GM23248 (cell line): Measurements from ENCODE around the gene RNF149. TPM values are rescaled to one million over a fixed set of nuclear protein-coding genes. Genes with fewer than 3 reads are reported as not detected.

Experiments used
- DNase-seq: peaks from one replicate; pipeline ENCODE4 v3.0.0-alpha.2; 2015
- H2AFZ ChIP-seq: fragments of 200-600 bp; sonication (generic); 2 replicates; pipeline ENCODE4 v1.6.1; 2016; ENCODE audit warnings: antibody characterized with exemption
- H3F3A ChIP-seq: fragments of 200-600 bp; sonication (generic); 2 replicates; pipeline ENCODE4 v1.6.1; 2016; ENCODE audit warnings: mild to moderate bottlenecking, antibody characterized with exemption, mixed run types; ENCODE audit not compliant: insufficient read depth
- H3K27ac ChIP-seq: fragments of 200-600 bp; sonication (generic); 2 replicates; pipeline ENCODE4 v1.5.1; 2016; ENCODE audit warnings: mild to moderate bottlenecking
- H3K27me3 ChIP-seq: fragments of 200-600 bp; sonication (generic); replicated peaks from 2 replicates; pipeline ENCODE4 v1.6.1; 2016; ENCODE audit warnings: mild to moderate bottlenecking; ENCODE audit not compliant: insufficient read depth
- H3K36me3 ChIP-seq: fragments of 200-600 bp; sonication (generic); 2 replicates; pipeline ENCODE4 v1.6.1; 2016; ENCODE audit warnings: low read depth, mild to moderate bottlenecking
- H3K4me1 ChIP-seq: fragments of 200-600 bp; sonication (generic); 2 replicates; pipeline ENCODE4 v1.6.1; 2016; ENCODE audit warnings: mild to moderate bottlenecking; ENCODE audit not compliant: insufficient read depth
- H3K4me2 ChIP-seq: fragments of 200-600 bp; sonication (generic); one replicate; pipeline ENCODE4 v1.6.1; 2016; ENCODE audit warnings: mild to moderate bottlenecking; ENCODE audit not compliant: unreplicated experiment
- H3K4me3 ChIP-seq: fragments of 200-600 bp; sonication (generic); 2 replicates; pipeline ENCODE4 v1.5.1; 2016; ENCODE audit warnings: mild to moderate bottlenecking
- H3K79me2 ChIP-seq: fragments of 200-600 bp; sonication (generic); 2 replicates; pipeline ENCODE4 v1.6.1; 2016; ENCODE audit warnings: mild to moderate bottlenecking; ENCODE audit not compliant: insufficient read depth
- H3K9ac ChIP-seq: fragments of 200-600 bp; sonication (generic); 2 replicates; pipeline ENCODE4 v1.6.1; 2016; ENCODE audit warnings: mild to moderate bottlenecking
- H3K9me2 ChIP-seq: fragments of 200-600 bp; sonication (generic); 2 replicates; pipeline ENCODE4 v1.6.1; 2016; ENCODE audit warnings: mixed run types, mild to moderate bottlenecking, moderate library complexity; ENCODE audit not compliant: insufficient read depth
- H3K9me3 ChIP-seq: fragments of 200-600 bp; sonication (generic); one replicate; pipeline ENCODE4 v1.6.1; 2017; ENCODE audit warnings: low read depth
- H4K20me1 ChIP-seq: fragments of 200-600 bp; sonication (generic); 2 replicates; pipeline ENCODE4 v1.6.0; 2016; ENCODE audit not compliant: insufficient read depth
- EZH2 ChIP-seq: fragments of 200-600 bp; sonication (generic); IDR thresholded peaks from 2 replicates; pipeline ENCODE4 v1.6.1; 2018; ENCODE audit warnings: antibody characterized with exemption, mild to moderate bottlenecking; ENCODE audit not compliant: insufficient read depth, poor library complexity, severe bottlenecking
- EZH2phosphoT487 ChIP-seq: fragments of 200-600 bp; sonication (generic); IDR thresholded peaks from 2 replicates; pipeline ENCODE4 v1.6.1; 2018; ENCODE audit warnings: antibody characterized with exemption, moderate library complexity, mild to moderate bottlenecking, low read depth; ENCODE audit not compliant: insufficient read depth
- WGBS, 2 experiments: methylation state at CpG; one replicate each; pipeline ENCODE4 v1.1.6; 2015 to 2017; ENCODE audit warnings: low lambda C conversion rate in 2 of 2, low coverage in 1 of 2; ENCODE audit errors: missing lambda C conversion rate in 2 of 2; 5-methylcytosine and 5-hydroxymethylcytosine counted together
- in situ Hi-C: fragments of 300-500 bp; cut with MboI; formaldehyde crosslinking; loops from 2 replicates; pipeline ENCODE4 v1.15.0; 2020
- polyA plus RNA-seq: library from polyadenylated mRNA; unstranded; fragments of >200 nt; fragmentation: Nextera tagmentation; extraction: Ambion mirVana; gene quantifications from 2 replicates; pipeline ENCODE4 v1.2.1, GENCODE V29; 2016
- total RNA-seq: library from RNA; depleted of rRNA; stranded (reverse); fragments of >200 nt; shearing (Covaris generic); gene quantifications from 2 replicates; pipeline ENCODE4 v1.2.3, GENCODE V29; 2014

Gene RNF149
- total and polyA plus RNA-seq, 2 experiments from 2014 or later, result 51.9 to 58.1 TPM

DNA sequence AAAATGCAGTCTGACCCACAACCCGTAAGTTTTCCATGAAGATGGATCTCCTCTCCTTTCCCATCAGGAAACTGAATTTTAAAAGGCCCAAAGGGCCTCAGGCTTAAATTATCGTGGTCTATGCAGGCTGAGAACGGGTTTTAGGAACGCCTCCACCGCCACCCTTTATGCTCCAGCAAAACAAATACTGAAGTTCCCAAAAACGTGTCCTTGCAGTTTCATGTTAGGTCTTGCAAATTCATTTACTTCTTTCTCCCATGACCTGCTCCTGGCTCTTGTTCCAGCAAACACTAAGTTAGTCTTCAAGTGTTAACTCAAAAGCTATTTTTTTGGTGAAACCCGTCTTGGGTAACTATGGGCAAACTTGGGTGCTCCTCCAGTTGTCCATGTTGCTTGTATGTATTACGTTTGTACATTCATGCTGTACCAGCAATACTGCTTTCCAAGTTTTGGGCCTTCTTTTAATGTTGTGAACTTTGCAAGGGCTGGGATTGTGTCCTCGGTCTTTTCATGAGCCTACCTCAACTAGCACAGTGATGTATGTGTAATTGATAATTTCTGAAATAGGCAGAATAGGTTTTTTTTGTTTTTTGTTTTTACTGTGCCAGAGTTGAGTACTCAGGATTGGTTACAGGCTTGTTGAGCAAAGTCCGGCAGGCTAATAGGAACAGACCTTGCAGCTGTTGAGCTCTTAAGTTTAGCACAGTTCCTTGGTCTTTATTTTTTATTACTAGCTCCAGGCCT is 1.8 kb upstream of the RNF149 start:
- Histone ChIP-seq H3K36me3 (no peaks in the 10 kb centered on the region), H3K27ac (no peak overlapping the region), H3K4me3 (no peak overlapping the region), H3K4me1 (peaks cover 18% of the 10 kb centered on the region), H3K27me3 (no peaks in the 10 kb centered on the region), H3K9me3 (no peaks in the 10 kb centered on the region), H2AFZ (no peak overlapping the region), H3K9me2 (no peaks in the 10 kb centered on the region), H3K79me2 (peaks cover 35% of the 10 kb centered on the region), H3F3A (peaks cover 23% of the 10 kb centered on the region), H3K9ac (no peak overlapping the region), H4K20me1 (peaks cover 14% of the 10 kb centered on the region; the same call in 1 of the 2 replicates), H3K4me2 (no peak overlapping the region)
- in situ Hi-C loops, result no loop called here
- 79 to 81% methylated on average over 10 of the region's 10 CpGs for WGBS, 2 experiments
- TF ChIP-seq EZH2 (no peak), EZH2phosphoT487 (no peak)
- no peak for DNase-seq

DNA sequence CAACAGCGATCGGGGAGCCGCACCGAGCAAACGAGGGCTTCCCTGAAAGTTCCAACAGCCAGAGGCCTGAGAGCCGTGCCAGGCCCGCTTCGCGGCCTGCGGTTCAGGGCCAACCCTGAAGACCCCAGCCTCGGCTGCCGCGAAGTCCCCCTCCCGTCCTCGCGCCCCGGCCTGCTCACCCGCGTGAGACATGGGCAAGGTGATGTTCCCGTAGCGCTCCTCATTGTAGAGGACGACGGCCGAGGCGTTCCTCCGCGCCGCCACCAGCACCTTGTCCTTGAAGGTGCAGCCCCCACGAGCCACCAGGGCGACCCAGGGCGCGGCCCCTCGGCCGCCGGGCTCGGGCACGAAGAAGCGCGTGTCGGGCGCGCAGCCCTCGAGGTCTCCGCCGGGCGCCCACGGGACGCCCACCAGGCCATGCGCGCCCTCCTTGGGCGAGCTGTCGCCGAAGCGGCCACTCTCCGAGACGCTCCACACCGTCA is 510 bp downstream of the RNF149 start:
- H4K20me1 ChIP-seq, result peaks cover 18% of the 10 kb centered on the region; the same call in 1 of the 2 replicates
- no peaks in the 10 kb centered on the region for H3K27me3 ChIP-seq
- peaks cover 33% of the 10 kb centered on the region for H3F3A ChIP-seq
- H3K79me2 ChIP-seq, result peaks cover 58% of the 10 kb centered on the region
- H3K4me3 ChIP-seq, result peak overlapping the region; percentile 85
- H2AFZ ChIP-seq, result peak overlapping the region; percentile 97
- H3K9ac ChIP-seq, result peak overlapping the region; percentile 94
- DNase-seq, result peak; percentile 51
- 1 to 3% methylated on average over 53 to 55 of the region's 57 CpGs for WGBS, 2 experiments
- peak overlapping the region; percentile 95 for H3K27ac ChIP-seq
- no peak for TF ChIP-seq EZH2phosphoT487
- no peaks in the 10 kb centered on the region for H3K9me2 ChIP-seq
- H3K9me3 ChIP-seq, result no peaks in the 10 kb centered on the region
- H3K36me3 ChIP-seq, result no peaks in the 10 kb centered on the region
- H3K4me1 ChIP-seq, result peaks cover 24% of the 10 kb centered on the region
- H3K4me2 ChIP-seq, result peak overlapping the region; percentile 92
- in situ Hi-C loops, result no loop called here

DNA sequence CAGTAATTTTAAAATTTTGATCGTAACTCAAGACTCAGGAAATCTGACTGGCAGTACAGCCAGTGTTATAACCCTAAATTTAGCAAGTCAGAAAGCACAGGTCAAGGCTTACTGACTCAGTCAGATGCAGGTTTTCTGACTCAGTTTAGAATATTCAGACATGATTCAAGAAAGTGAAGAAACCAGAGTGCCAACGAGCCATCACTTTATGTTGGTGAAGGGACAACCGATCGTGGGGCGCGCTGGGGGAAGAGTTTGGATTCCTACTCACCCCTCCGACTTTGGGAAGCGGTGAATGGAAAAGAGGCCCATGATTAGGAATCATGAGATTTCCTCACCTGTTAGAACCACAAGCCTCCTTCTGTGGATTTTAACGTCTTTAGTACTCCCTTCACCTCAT is 998 bp downstream of the RNF149 start:
- Histone ChIP-seq H3K27ac (peak overlapping the region; percentile 95), H3K36me3 (no peaks in the 10 kb centered on the region), H3K4me1 (peaks cover 24% of the 10 kb centered on the region), H3K9me2 (no peaks in the 10 kb centered on the region), H3K9me3 (no peaks in the 10 kb centered on the region), H3K9ac (peak overlapping the region; percentile 94), H2AFZ (peak overlapping the region; percentile 97), H3K27me3 (no peaks in the 10 kb centered on the region), H4K20me1 (peaks cover 18% of the 10 kb centered on the region; the same call in 1 of the 2 replicates), H3K4me2 (peak overlapping the region; percentile 92), H3K79me2 (peaks cover 63% of the 10 kb centered on the region), H3K4me3 (peak overlapping the region; percentile 85), H3F3A (peaks cover 33% of the 10 kb centered on the region)
- in situ Hi-C loops, result no loop called here
- TF ChIP-seq EZH2phosphoT487 (no peak), EZH2 (no peak)
- DNase-seq, result peak; percentile 56
- 28% methylated on average over 9 of the region's 9 CpGs for WGBS, 2 experiments

DNA sequence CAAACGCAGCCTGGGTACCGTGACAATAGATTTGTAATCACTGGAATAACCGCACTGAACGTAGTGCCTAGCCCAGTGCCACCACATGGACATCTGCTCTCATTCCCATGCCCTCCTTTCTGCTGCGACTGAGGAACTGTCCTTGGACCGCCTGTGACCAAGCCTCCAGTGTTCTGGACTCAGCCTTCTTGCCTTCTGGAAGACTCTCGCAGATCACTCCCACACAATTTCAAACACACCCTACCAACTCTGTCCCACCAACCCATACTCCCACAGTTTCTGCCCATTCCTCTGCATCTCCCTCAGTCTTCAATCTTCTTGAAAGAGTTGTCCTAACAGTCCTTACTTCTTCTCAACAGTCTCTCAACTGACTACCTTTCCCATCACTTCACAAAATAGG is 2.1 kb downstream of the RNF149 start:
- peaks cover 74% of the 10 kb centered on the region for H3K79me2 ChIP-seq
- TF ChIP-seq EZH2phosphoT487 (no peak), EZH2 (no peak)

More for the DNA sequence above, 2.1 kb downstream of the RNF149 start:
- Histone ChIP-seq H3K9ac (peak overlapping the region; percentile 94), H3K9me3 (no peaks in the 10 kb centered on the region), H3K27ac (peak overlapping the region; percentile 95), H3K36me3 (no peaks in the 10 kb centered on the region), H2AFZ (no peak overlapping the region), H4K20me1 (peaks cover 18% of the 10 kb centered on the region; the same call in 1 of the 2 replicates), H3K4me2 (peak overlapping the region; percentile 92), H3F3A (peaks cover 33% of the 10 kb centered on the region), H3K27me3 (no peaks in the 10 kb centered on the region), H3K4me3 (peak overlapping the region; percentile 85), H3K4me1 (peaks cover 24% of the 10 kb centered on the region), H3K9me2 (no peaks in the 10 kb centered on the region)
- in situ Hi-C loops, result no loop called here
- WGBS, 2 experiments, result 3 to 8% methylated on average over 7 of the region's 7 CpGs
- DNase-seq, result peak; percentile 55
